Measurements from ENCODE around the gene TMTC1. TPM values are rescaled to one million over a fixed set of nuclear protein-coding genes. Genes with fewer than 3 reads are reported as not detected.
"Not testable (repeated sequence)": the region's sequence is repeated elsewhere in the genome, so short reads cannot be mapped to it uniquely, and the experiment has no call there.

TMTC1 gene
- 0.91 and 1.6 TPM in 2 replicates for total RNA-seq

GRCh38 chr12:29783773-29784666 is at the start of gene TMTC1:
Gene TMTC1, minus strand, starts transcription at chr12:29783942. Its CDS starts 191 bp downstream, at chr12:29783751.
- intact Hi-C loops (cut with micrococcal nuclease), result no loop called here

GRCh38 chr12:29831173-29831572 is 47.4 kb upstream of the TMTC1 start:
- intact Hi-C loops (cut with micrococcal nuclease), result no loop called here

- intact Hi-C loops (cut with micrococcal nuclease), result no loop called here
Measured at GRCh38 chr12:29830391-29830790, 46.6 kb upstream of the TMTC1 start.

- intact Hi-C loops (cut with micrococcal nuclease), result no loop called here
Measured at GRCh38 chr12:29818916-29819623, 35.3 kb upstream of the TMTC1 start.

GRCh38 chr12:29816874-29817725 is 33.4 kb upstream of the TMTC1 start:
- intact Hi-C loops (cut with micrococcal nuclease), result no loop called here

- intact Hi-C loops (cut with micrococcal nuclease), result not testable (repeated sequence)
Measured at GRCh38 chr12:29809616-29810361, 26.0 kb upstream of the TMTC1 start.

GRCh38 chr12:29807129-29807528 is 23.4 kb upstream of the TMTC1 start:
- intact Hi-C loops (cut with micrococcal nuclease), result no loop called here

GRCh38 chr12:29804019-29804418 is 20.3 kb upstream of the TMTC1 start:
- intact Hi-C loops (cut with micrococcal nuclease), result no loop called here

GRCh38 chr12:29799591-29799990 is 15.8 kb upstream of the TMTC1 start:
- intact Hi-C loops (cut with micrococcal nuclease), result no loop called here

GRCh38 chr12:29797565-29798355 is 14.0 kb upstream of the TMTC1 start:
- intact Hi-C loops (cut with micrococcal nuclease), result no loop called here

GRCh38 chr12:29796823-29797263 is 13.1 kb upstream of the TMTC1 start:
- intact Hi-C loops (cut with micrococcal nuclease), result no loop called here

- intact Hi-C loops (cut with micrococcal nuclease), result no loop called here
Measured at GRCh38 chr12:29795715-29796114, 12.0 kb upstream of the TMTC1 start.

- intact Hi-C loops (cut with micrococcal nuclease), result no loop called here
Measured at GRCh38 chr12:29794862-29795261, 11.1 kb upstream of the TMTC1 start.

- intact Hi-C loops (cut with micrococcal nuclease), result no loop called here
Measured at GRCh38 chr12:29792853-29793252, 9.1 kb upstream of the TMTC1 start.

- intact Hi-C loops (cut with micrococcal nuclease), result no loop called here
Measured at GRCh38 chr12:29792132-29792531, 8.4 kb upstream of the TMTC1 start.

GRCh38 chr12:29782871-29783772 is 620 bp downstream of the TMTC1 start:
- intact Hi-C loops (cut with micrococcal nuclease), result no loop called here

- intact Hi-C loops (cut with micrococcal nuclease), result no loop called here
Measured at GRCh38 chr12:29782285-29782870, 1.4 kb downstream of the TMTC1 start.

GRCh38 chr12:29781705-29782266 is 2.0 kb downstream of the TMTC1 start:
- intact Hi-C loops (cut with micrococcal nuclease), result no loop called here
